Measurements from ENCODE around the gene TBL3. TPM values are rescaled to one million over a fixed set of nuclear protein-coding genes. Genes with fewer than 3 reads are reported as not detected.
A peak's percentile ranks its signal among the peaks of the same experiment; 100 is the strongest.

TBL3 gene
- total and polyA plus RNA-seq, 8 donors, result 14.7 to 63.7 (median 21.4) TPM

DNA sequence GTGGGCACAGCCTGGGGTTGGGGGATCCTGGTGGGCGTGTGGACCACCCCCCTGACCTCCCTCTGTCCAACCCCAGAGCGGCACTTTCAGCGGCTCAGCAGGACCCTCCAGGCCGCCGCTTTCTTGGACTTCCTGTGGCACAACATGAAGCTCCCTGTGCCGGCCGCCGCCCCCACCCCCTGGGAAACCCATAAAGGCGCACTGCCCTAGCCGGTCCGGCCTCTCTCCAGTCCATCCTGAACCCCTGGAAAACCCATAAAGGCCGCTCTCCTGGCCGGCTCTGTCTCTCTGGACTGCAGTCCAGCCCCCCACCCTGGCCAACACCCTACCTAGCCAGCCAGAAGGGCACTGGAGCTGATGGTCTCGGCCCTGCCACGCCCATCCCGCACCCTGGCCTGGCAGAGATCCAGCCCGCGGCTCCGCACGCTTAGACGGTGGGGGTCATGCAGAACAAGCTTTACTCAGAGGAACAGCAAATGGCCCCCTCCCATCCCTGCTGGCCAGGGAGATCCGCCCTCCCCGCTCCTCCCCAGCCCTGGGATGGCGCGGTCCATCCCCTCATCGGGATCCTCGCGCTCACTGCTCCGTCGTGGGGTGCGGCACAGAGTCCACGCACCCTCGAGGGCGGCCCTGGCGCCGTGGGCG lies 6.7 kb downstream of the TBL3 start:
- peaks cover 0 to 29% (median 14%) of the 10 kb centered on the region in 3 donors for H3K36me3 ChIP-seq
- H3K27me3 ChIP-seq, result no peaks in the 10 kb centered on the region
- ATAC-seq (no peak), DNase-seq (peak in 2 of 6 donors; percentile 72 to 85), FAIRE-seq (no peak)
- TF ChIP-seq, protein P1, sequence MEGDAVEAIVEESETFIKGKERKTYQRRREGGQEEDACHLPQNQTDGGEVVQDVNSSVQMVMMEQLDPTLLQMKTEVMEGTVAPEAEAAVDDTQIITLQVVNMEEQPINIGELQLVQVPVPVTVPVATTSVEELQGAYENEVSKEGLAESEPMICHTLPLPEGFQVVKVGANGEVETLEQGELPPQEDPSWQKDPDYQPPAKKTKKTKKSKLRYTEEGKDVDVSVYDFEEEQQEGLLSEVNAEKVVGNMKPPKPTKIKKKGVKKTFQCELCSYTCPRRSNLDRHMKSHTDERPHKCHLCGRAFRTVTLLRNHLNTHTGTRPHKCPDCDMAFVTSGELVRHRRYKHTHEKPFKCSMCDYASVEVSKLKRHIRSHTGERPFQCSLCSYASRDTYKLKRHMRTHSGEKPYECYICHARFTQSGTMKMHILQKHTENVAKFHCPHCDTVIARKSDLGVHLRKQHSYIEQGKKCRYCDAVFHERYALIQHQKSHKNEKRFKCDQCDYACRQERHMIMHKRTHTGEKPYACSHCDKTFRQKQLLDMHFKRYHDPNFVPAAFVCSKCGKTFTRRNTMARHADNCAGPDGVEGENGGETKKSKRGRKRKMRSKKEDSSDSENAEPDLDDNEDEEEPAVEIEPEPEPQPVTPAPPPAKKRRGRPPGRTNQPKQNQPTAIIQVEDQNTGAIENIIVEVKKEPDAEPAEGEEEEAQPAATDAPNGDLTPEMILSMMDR (IDR thresholded peaks at IDR 0.05), result no peak
- H3K4me1 ChIP-seq, result peaks cover 0 to 7% (median 4%) of the 10 kb centered on the region in 3 donors
- H3K9me3 ChIP-seq, result no peaks in the 10 kb centered on the region
- 61 to 70% methylated on average over 37 of the region's 37 CpGs for WGBS, 2 donors
- peak overlapping the region; percentile 15 to 41 (median 29) for H3K4me3 ChIP-seq
- peak overlapping the region in 2 of 4 donors; percentile 55 to 63 for H3K27ac ChIP-seq
- intact Hi-C loops (cut with DNase I), result no loop called here

DNA sequence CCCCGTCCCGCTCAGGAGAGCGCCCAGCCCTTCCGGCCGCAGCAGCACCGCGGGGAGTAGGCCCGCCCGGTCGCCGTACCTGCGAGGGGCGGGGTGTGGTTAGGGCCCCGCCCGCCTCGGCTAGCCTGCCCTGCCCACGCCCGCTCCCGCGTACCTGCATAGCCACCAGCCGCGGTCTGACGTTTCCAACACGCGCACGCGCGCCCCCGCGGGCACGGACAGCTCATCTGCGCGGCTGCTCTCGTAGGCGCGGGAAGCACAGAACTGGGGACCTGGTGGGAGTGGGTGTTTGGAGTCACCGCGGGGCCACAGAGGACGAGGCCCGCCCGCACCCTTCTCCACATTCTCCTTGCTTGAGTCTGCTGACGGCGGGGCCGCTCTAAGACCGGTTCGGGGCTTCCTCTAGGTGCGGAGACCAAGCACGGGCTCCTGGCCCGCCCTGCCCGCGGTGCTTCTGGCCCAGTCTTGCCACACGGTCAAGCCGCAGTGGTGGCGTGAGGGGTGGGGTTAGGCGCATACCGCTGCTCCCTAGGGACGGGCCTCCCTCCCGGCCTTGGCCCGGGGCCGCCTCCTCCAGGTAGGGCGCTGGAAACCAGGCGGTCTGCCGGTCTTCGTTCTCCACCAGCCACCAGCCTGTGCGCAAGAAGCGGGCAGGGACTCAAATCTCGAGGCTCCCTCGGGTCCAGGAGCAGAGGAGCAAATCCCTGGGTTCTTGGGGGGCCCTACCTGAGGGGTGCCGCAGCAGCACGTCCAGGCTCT lies 7.6 kb downstream of the TBL3 start:
- H3K36me3 ChIP-seq, result peaks cover 0 to 29% (median 14%) of the 10 kb centered on the region in 3 donors
- H3K4me3 ChIP-seq, result peak overlapping the region; percentile 15 to 41 (median 29)
- WGBS, 2 donors, result 33 to 36% methylated on average over 60 to 70 of the region's 70 CpGs
- H3K27me3 ChIP-seq, result no peaks in the 10 kb centered on the region
- H3K27ac ChIP-seq, result peak overlapping the region; percentile 8 to 63 (median 52)
- H3K9me3 ChIP-seq, result no peaks in the 10 kb centered on the region
- DNase-seq, result peak; percentile 84 to 96 (median 88)
- H3K4me1 ChIP-seq, result peaks cover 0 to 7% (median 4%) of the 10 kb centered on the region in 3 donors
- peak; percentile 65 to 75 (median 72) for ATAC-seq
- FAIRE-seq, result no peak
- intact Hi-C loops (cut with DNase I), result no loop called here
- TF ChIP-seq, protein P1 (IDR thresholded peaks at IDR 0.05), result no peak

DNA sequence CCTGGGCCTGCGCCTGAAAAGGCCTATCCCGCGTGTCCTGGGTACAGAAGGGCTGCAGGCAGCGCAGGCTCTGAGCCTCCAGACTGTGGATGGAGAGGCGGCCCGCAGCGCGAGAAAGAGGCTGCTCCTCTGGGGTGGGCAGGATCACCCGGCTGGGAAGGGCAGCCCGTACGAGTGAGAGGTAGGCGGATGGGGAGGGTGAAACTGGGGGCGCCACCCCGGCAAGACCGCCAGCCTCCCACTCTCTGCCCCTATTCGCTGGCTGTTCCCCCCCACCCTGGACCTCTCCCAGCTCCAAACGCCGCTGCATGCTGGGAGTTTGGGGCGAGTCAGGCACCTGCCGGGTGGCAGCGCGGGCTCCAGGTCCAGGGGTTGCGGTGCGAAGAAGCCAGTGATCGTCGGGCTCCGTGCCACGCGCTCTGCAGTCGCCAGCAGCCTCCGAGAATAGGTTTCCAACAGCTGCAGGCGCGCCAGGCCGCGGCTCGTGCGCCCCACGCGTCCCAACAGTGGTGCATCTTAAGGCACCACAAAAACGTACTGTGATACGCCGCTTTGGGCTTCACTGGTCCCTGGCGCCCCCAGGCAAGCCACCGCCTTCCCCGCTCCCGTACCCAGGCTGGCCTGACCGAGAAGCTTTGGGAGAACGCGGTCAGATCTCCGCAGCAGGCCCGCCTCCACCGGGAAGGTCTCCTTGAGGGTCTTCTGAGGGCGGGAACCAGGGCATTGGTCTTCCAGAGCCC lies 8.3 kb downstream of the TBL3 start:
- peaks cover 0 to 13% (median 10%) of the 10 kb centered on the region in 3 donors for H3K4me1 ChIP-seq
- FAIRE-seq (no peak), ATAC-seq (peak in 2 of 4 donors; percentile 1 to 3), DNase-seq (peak in 2 of 6 donors; percentile 66 to 84)
- H3K36me3 ChIP-seq, result peaks cover 0 to 24% (median 14%) of the 10 kb centered on the region in 3 donors
- no peaks in the 10 kb centered on the region for H3K9me3 ChIP-seq
- peak overlapping the region in 3 of 4 donors; percentile 50 to 63 (median 55) for H3K27ac ChIP-seq
- peak overlapping the region; percentile 15 to 41 (median 29) for H3K4me3 ChIP-seq
- intact Hi-C loops (cut with DNase I), result no loop called here
- H3K27me3 ChIP-seq, result no peaks in the 10 kb centered on the region
- TF ChIP-seq, protein P1 (IDR thresholded peaks at IDR 0.05), result no peak
- WGBS, 2 donors, result 24 to 29% methylated on average over 53 of the region's 53 CpGs

DNA sequence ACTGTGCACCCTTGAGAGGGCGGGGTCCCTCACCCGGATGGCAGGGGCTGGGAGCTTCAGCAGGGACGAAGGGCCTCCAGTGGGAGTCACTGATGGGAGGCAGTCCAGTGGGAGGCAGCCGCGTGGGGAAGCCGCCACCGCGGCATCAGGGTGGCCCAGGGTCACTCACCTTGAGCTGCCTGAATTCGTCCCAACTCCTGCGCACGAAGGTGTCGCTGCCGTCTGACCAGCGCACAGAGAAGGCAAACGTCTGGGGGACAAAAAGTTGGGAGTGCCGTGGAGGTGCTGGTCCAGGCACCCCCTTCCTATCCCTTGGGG lies 8.9 kb downstream of the TBL3 start:
- FAIRE-seq (no peak), DNase-seq (peak in 1 of 6 donors; percentile 79), ATAC-seq (no peak)
- H3K9me3 ChIP-seq, result no peaks in the 10 kb centered on the region
- 28 to 32% methylated on average over 16 of the region's 16 CpGs for WGBS, 2 donors
- H3K27ac ChIP-seq, result no peak overlapping the region
- H3K36me3 ChIP-seq, result peaks cover 0 to 19% (median 10%) of the 10 kb centered on the region in 3 donors
- no peaks in the 10 kb centered on the region for H3K27me3 ChIP-seq
- H3K4me1 ChIP-seq, result peaks cover 0 to 17% (median 12%) of the 10 kb centered on the region in 3 donors
- intact Hi-C loops (cut with DNase I), result no loop called here
- H3K4me3 ChIP-seq, result no peak overlapping the region
- TF ChIP-seq, protein P1 (IDR thresholded peaks at IDR 0.05), result no peak
